ENCODE data around the gene PLEKHO2. TPM values are rescaled to one million over a fixed set of nuclear protein-coding genes. Genes with fewer than 3 reads are reported as not detected.

PLEKHO2 gene
- total RNA-seq, 6 donors from 2014 or later: 21.9 to 83.0 (median 51.3) TPM

DNA sequence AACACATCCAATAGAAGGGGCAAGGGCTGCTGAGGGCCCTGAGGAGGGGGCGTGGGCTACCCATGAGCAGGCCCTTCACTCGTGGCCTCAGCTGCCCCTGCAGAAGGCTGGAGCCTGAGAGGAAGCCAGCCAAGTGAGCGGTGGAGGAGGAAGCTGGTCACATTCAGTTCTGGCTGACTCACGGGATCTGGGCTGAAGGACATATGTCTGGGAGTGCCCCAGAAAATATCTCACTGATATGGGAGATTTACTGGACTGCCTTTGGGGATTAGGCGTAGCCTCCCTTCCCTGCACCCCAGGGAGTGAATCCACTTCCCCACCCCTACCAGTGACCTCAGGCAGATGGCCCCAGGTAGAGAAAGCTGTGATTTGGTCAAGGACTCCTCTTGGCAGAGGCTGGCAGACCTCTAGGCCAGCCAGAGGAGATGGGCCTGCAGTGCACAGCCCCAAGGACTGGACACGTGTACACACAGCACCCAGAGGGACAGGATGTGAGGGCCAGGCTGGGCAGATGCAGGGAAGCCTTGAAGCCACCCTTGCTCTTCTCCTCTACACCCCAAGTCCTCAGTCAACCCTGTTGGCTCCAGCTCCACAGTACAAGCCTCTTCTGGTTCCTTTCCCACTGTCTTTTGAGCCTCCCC lies 55.8 kb downstream of the PLEKHO2 start:
- peak in 1 of 2 donors; percentile 69 for TF ChIP-seq POLR2AphosphoS5 (IDR thresholded peaks at IDR 0.05)
- no peak for TF ChIP-seq EP300 (IDR thresholded peaks at IDR 0.05)
- TF ChIP-seq, protein P1, sequence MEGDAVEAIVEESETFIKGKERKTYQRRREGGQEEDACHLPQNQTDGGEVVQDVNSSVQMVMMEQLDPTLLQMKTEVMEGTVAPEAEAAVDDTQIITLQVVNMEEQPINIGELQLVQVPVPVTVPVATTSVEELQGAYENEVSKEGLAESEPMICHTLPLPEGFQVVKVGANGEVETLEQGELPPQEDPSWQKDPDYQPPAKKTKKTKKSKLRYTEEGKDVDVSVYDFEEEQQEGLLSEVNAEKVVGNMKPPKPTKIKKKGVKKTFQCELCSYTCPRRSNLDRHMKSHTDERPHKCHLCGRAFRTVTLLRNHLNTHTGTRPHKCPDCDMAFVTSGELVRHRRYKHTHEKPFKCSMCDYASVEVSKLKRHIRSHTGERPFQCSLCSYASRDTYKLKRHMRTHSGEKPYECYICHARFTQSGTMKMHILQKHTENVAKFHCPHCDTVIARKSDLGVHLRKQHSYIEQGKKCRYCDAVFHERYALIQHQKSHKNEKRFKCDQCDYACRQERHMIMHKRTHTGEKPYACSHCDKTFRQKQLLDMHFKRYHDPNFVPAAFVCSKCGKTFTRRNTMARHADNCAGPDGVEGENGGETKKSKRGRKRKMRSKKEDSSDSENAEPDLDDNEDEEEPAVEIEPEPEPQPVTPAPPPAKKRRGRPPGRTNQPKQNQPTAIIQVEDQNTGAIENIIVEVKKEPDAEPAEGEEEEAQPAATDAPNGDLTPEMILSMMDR (IDR thresholded peaks at IDR 0.05): no peak
- TF ChIP-seq POLR2A (IDR thresholded peaks at IDR 0.05): peak in 1 of 4 donors; percentile 19
- DNase-seq: peak; percentile 42 to 83
- H3K36me3 ChIP-seq: no peaks in the 10 kb centered on the region
- peaks cover 58 to 61% (median 60%) of the 10 kb centered on the region in 4 donors for H3K4me1 ChIP-seq
- ATAC-seq (ENCODE audit: low FRiP score in 2 of 2): peak; percentile 44 to 69
- 27 to 33% methylated on average over 3 to 6 of the region's 6 CpGs for WGBS, 2 donors
- H3K4me3 ChIP-seq: no peak overlapping the region
- H3K9me3 ChIP-seq: peaks cover 7 to 11% (median 10%) of the 10 kb centered on the region in 4 donors
- H3K27me3 ChIP-seq: no peaks in the 10 kb centered on the region
- peak overlapping the region; percentile 87 to 97 (median 94) for H3K27ac ChIP-seq

DNA sequence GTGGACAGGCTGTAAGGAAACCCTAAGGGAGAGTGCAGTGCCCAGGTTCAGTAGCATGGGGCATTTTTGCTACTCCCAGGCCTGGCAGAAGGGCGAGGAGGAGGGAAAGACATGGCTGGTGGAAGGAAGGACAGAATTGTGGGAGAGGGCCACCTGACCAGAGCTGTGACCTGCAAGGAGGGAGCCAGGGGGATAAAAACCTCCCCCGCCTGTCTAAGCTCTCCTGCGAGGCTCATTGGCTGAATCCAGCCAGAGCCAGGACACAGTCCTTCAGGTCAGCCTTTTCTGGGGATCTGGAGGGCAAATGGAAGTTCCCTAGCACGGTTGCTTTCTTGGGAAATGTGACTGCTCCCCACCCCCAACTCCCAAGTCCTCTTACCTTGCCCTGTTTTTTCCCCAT lies 56.7 kb downstream of the PLEKHO2 start:
- DNase-seq: no peak
- no peaks in the 10 kb centered on the region for H3K27me3 ChIP-seq
- peaks cover 7 to 11% (median 10%) of the 10 kb centered on the region in 4 donors for H3K9me3 ChIP-seq
- peak overlapping the region; percentile 87 to 97 (median 94) for H3K27ac ChIP-seq
- ATAC-seq (ENCODE audit: low FRiP score in 2 of 2): no peak
- 85% methylated on average over 4 of the region's 4 CpGs for WGBS, 2 donors
- H3K4me3 ChIP-seq: no peak overlapping the region
- no peaks in the 10 kb centered on the region for H3K36me3 ChIP-seq
- peaks cover 50 to 52% (median 51%) of the 10 kb centered on the region in 4 donors for H3K4me1 ChIP-seq
- no peak for TF ChIP-seq POLR2AphosphoS5 (IDR thresholded peaks at IDR 0.05)
- TF ChIP-seq, protein P1 (IDR thresholded peaks at IDR 0.05): no peak
- TF ChIP-seq EP300 (IDR thresholded peaks at IDR 0.05): no peak
- TF ChIP-seq POLR2A (IDR thresholded peaks at IDR 0.05): no peak

DNA sequence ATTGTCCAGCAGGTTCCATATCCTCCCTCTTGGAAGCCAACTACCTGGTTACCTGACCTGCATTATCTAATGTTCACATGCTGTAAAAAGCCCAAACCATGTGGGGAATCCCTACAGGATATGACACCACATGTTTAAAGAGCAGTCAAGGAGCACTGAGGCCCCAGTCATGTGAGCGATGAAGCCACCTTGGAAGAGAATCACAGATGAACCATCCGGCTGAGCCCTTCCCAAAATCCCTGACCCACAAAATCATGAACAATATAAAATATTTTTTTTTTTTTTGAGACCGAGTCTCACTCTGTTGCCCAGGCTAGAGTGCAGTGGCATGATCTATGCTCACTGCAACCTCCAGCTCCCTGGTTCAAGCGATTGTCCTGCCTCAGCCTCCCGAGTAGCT lies 59.4 kb downstream of the PLEKHO2 start:
- Histone ChIP-seq H3K27ac (no peak overlapping the region), H3K27me3 (no peaks in the 10 kb centered on the region), H3K36me3 (no peaks in the 10 kb centered on the region), H3K4me1 (peaks cover 29 to 36% (median 31%) of the 10 kb centered on the region in 4 donors), H3K4me3 (no peak overlapping the region), H3K9me3 (peaks cover 7 to 11% (median 10%) of the 10 kb centered on the region in 4 donors)
- DNase-seq (no peak), ATAC-seq (ENCODE audit: low FRiP score in 2 of 2) (no peak)
- TF ChIP-seq, protein P1 (IDR thresholded peaks at IDR 0.05): no peak
- no peak for TF ChIP-seq POLR2AphosphoS5 (IDR thresholded peaks at IDR 0.05)
- TF ChIP-seq POLR2A (IDR thresholded peaks at IDR 0.05): no peak
- no peak for TF ChIP-seq EP300 (IDR thresholded peaks at IDR 0.05)
- WGBS, 2 donors: 99 to 100% methylated on average over 5 of the region's 5 CpGs

DNA sequence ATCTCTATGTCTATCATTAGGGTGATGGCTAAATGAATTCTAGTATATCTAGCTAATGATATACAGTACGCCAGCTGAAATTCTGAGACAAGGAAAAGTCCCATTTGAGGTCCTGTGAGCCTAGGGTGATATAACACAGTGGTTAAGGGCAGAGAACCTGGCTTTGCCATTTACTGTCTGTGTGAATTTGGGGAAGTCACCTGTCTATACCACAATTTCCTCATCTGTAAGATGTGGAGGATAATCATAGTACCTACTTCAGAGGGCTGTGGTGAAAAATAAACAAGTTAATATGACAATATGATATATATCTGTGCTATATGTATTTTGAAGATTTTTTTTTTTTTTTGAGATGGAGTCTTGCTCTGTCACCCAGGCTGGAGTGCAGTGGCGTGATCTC lies 60.2 kb downstream of the PLEKHO2 start:
- Histone ChIP-seq H3K9me3 (peaks cover 7 to 11% (median 10%) of the 10 kb centered on the region in 4 donors), H3K36me3 (no peaks in the 10 kb centered on the region), H3K4me1 (peaks cover 22 to 28% (median 23%) of the 10 kb centered on the region in 4 donors), H3K4me3 (no peak overlapping the region), H3K27me3 (no peaks in the 10 kb centered on the region), H3K27ac (no peak overlapping the region)
- DNase-seq: no peak
- TF ChIP-seq EP300 (IDR thresholded peaks at IDR 0.05) (no peak), POLR2AphosphoS5 (IDR thresholded peaks at IDR 0.05) (no peak)
- TF ChIP-seq, protein P1 (IDR thresholded peaks at IDR 0.05): no peak
- ATAC-seq (ENCODE audit: low FRiP score in 2 of 2): no peak
- 85 to 91% methylated on average over 2 of the region's 2 CpGs for WGBS, 2 donors

DNA sequence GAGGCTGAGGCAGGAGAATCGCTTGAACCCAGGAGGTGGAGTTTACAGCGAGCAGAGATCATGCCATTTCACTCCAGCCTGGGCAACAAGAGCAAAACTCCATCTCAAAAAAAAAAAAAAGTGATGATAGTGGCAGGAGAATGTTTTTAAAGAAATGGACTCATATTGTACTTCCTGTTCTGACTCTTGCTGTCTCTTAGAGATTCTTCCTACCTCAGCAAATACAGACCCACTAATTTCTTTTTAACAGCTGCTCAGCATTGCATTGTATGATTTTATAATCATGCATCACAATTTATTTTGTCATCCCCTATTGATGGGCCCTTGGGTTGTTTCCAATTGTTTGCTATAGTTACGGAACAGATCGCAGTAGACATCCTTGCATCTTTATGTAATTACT lies 61.1 kb downstream of the PLEKHO2 start:
- Histone ChIP-seq H3K36me3 (no peaks in the 10 kb centered on the region), H3K4me1 (peaks cover 12 to 19% (median 14%) of the 10 kb centered on the region in 4 donors), H3K9me3 (peaks cover 7 to 11% (median 10%) of the 10 kb centered on the region in 4 donors), H3K4me3 (no peak overlapping the region), H3K27ac (peak overlapping the region in 1 of 4 donors; percentile 6), H3K27me3 (no peaks in the 10 kb centered on the region)
- WGBS, 2 donors: 90 to 96% methylated on average over 4 of the region's 4 CpGs
- ATAC-seq (ENCODE audit: low FRiP score in 2 of 2) (no peak), DNase-seq (no peak)
- TF ChIP-seq, protein P1 (IDR thresholded peaks at IDR 0.05): no peak
- TF ChIP-seq EP300 (IDR thresholded peaks at IDR 0.05) (no peak), POLR2A (IDR thresholded peaks at IDR 0.05) (no peak), POLR2AphosphoS5 (IDR thresholded peaks at IDR 0.05) (no peak)
